OCI-LY1 (cell line): Measurements from ENCODE around the gene POLE3.

Source experiments
- H2AFZ ChIP-seq: fragments of 200-600 bp; sonication (generic), shearing (Covaris generic); 2 replicates; pipeline ENCODE4 v1.6.0; 2014; ENCODE audit warnings: antibody characterized with exemption, mild to moderate bottlenecking, low read length
- H3F3A ChIP-seq: fragments of 200-600 bp; sonication (generic), shearing (Covaris generic); 2 replicates; pipeline ENCODE4 v1.6.0; 2014; ENCODE audit warnings: mild to moderate bottlenecking, antibody characterized with exemption, low read length, moderate library complexity; ENCODE audit not compliant: insufficient read depth
- H3K27ac ChIP-seq: fragments of 200-600 bp; sonication (generic); 2 replicates; pipeline ENCODE4 v1.5.1; 2014; ENCODE audit warnings: low read length, mixed run types, mild to moderate bottlenecking, low read depth; ENCODE audit not compliant: poor library complexity, severe bottlenecking
- H3K27me3 ChIP-seq: fragments of 200-600 bp; sonication (generic); 2 replicates; pipeline ENCODE4 v1.6.0; 2014; ENCODE audit warnings: antibody characterized with exemption, mild to moderate bottlenecking, low read length, moderate library complexity; ENCODE audit not compliant: insufficient read depth
- H3K36me3 ChIP-seq: fragments of 200-600 bp; sonication (generic); 2 replicates; pipeline ENCODE4 v1.6.1; 2014; ENCODE audit warnings: mild to moderate bottlenecking, antibody characterized with exemption, low read length, moderate library complexity, mixed read lengths; ENCODE audit not compliant: insufficient read depth
- H3K4me1 ChIP-seq: fragments of 200-600 bp; sonication (generic); 2 replicates; pipeline ENCODE4 v1.5.1; 2014; ENCODE audit warnings: mild to moderate bottlenecking, low read length, moderate library complexity; ENCODE audit not compliant: insufficient read depth, severe bottlenecking
- H3K4me2 ChIP-seq: fragments of 200-600 bp; sonication (generic), shearing (Covaris generic); 2 replicates; pipeline ENCODE4 v1.6.1; 2014; ENCODE audit warnings: low read length
- H3K4me3 ChIP-seq: fragments of 200-600 bp; sonication (generic); 2 replicates; pipeline ENCODE4 v1.5.1; 2014; ENCODE audit warnings: low read length, low read depth, mild to moderate bottlenecking, mixed read lengths; ENCODE audit not compliant: poor library complexity, severe bottlenecking
- H3K79me2 ChIP-seq: fragments of 200-600 bp; shearing (Covaris generic); 2 replicates; pipeline ENCODE4 v1.6.1; 2016; ENCODE audit warnings: mixed run types, low read length, mixed read lengths; ENCODE audit not compliant: insufficient read depth
- H3K9ac ChIP-seq: fragments of 200-600 bp; sonication (generic), shearing (Covaris generic); 2 replicates; pipeline ENCODE4 v1.6.1; 2014; ENCODE audit warnings: mild to moderate bottlenecking, low read length, mixed read lengths
- H3K9me2 ChIP-seq: fragments of 200-600 bp; sonication (generic), shearing (Covaris generic); 2 replicates; pipeline ENCODE4 v1.6.1; 2014; ENCODE audit warnings: low read depth, mild to moderate bottlenecking, low read length, mixed read lengths
- H3K9me3 ChIP-seq: fragments of 200-600 bp; shearing (Covaris generic); 2 replicates; pipeline ENCODE4 v1.6.1; 2014; ENCODE audit warnings: low read length, mixed read lengths
- H4K20me1 ChIP-seq: fragments of 200-600 bp; sonication (generic), shearing (Covaris generic); 2 replicates; pipeline ENCODE4 v1.6.0; 2016; ENCODE audit warnings: mild to moderate bottlenecking, low read length; ENCODE audit not compliant: insufficient read depth
- EZH2 ChIP-seq: fragments of 200-600 bp; sonication (generic), shearing (Covaris generic); IDR thresholded peaks from 2 replicates; pipeline ENCODE4 v1.8.0; 2017; ENCODE audit warnings: borderline replicate concordance, mixed run types, mild to moderate bottlenecking, antibody characterized with exemption, low read length, moderate library complexity, mixed read lengths
- TF ChIP-seq, protein P1 (sequence below): fragments of 200-600 bp; sonication (generic), shearing (Covaris generic); IDR thresholded peaks from 2 replicates; pipeline ENCODE4 v1.5.1; 2017; ENCODE audit warnings: mild to moderate bottlenecking, antibody characterized with exemption, low read length, moderate library complexity, mixed read lengths

The POLE3 gene

DNA sequence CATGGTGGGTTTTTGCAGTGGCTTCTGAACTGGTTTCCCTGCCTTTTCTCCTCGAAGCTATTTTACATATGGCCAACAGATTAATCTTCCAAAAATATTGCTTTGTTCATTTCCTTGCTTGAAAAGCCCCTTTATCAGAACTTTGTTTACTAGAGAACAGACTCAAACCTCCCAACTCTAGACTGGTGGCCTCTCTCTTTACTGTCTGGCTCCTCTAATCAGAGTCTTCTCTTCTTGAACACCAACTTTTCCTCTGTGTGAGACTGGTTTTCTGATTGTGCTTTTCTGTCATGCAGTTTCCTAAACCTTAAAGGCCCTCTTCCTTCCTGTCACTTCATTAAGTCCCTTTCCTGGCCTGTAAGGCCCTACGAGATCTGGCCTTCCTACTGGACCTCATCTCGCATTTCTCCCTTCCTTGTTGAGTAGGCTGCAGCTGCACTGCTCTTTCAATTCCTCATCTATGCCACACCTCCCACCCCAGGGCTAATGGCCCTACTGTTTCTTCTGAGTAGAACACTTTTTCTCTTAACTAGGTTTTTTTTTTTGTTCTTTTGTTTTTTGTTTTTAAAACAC, 5.8 kb upstream of the POLE3 start:
- no peak for TF ChIP-seq EZH2
- Histone ChIP-seq H3K27me3 (no peaks in the 10 kb centered on the region), H3K27ac (peak overlapping the region; percentile 32), H4K20me1 (no peaks in the 10 kb centered on the region), H3K4me1 (peaks cover 23% of the 10 kb centered on the region), H3F3A (no peaks in the 10 kb centered on the region), H3K9ac (no peak overlapping the region), H3K9me2 (no peaks in the 10 kb centered on the region), H3K79me2 (no peaks in the 10 kb centered on the region), H3K4me2 (no peak overlapping the region; the same call in 1 of the 2 replicates), H3K9me3 (no peaks in the 10 kb centered on the region), H2AFZ (peak overlapping the region; percentile 37; the same call in 1 of the 2 replicates), H3K4me3 (no peak overlapping the region), H3K36me3 (no peaks in the 10 kb centered on the region)

DNA sequence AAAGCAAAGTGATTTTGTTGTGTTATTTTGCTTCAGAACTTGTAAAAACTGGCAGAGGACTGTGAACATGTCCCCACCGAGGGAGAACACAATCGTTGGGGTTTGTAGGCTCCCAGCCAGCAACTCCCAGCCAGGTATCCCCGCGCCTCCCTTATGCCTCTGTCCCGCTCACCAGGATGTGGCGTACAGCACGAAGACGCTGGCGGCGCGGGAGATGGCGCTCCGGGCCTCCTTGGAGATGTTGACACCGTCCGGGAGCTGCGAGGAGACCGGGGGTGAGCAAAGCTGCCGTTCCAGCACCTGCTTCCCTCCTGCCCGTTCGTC, 630 bp downstream of the POLE3 start:
- Histone ChIP-seq H3K27me3 (no peaks in the 10 kb centered on the region), H4K20me1 (no peaks in the 10 kb centered on the region), H3K9ac (peak overlapping the region; percentile 100), H3K4me3 (peak overlapping the region; percentile 88), H3K4me2 (peak overlapping the region; percentile 78), H3K79me2 (peaks cover 8% of the 10 kb centered on the region), H3K36me3 (peaks cover 30% of the 10 kb centered on the region), H3K9me3 (no peaks in the 10 kb centered on the region), H3F3A (peaks cover 3% of the 10 kb centered on the region; the same call in 1 of the 2 replicates), H3K4me1 (peaks cover 36% of the 10 kb centered on the region), H3K27ac (peak overlapping the region; percentile 89), H2AFZ (no peak overlapping the region), H3K9me2 (no peaks in the 10 kb centered on the region)
- TF ChIP-seq EZH2, result no peak
- TF ChIP-seq, protein P1, sequence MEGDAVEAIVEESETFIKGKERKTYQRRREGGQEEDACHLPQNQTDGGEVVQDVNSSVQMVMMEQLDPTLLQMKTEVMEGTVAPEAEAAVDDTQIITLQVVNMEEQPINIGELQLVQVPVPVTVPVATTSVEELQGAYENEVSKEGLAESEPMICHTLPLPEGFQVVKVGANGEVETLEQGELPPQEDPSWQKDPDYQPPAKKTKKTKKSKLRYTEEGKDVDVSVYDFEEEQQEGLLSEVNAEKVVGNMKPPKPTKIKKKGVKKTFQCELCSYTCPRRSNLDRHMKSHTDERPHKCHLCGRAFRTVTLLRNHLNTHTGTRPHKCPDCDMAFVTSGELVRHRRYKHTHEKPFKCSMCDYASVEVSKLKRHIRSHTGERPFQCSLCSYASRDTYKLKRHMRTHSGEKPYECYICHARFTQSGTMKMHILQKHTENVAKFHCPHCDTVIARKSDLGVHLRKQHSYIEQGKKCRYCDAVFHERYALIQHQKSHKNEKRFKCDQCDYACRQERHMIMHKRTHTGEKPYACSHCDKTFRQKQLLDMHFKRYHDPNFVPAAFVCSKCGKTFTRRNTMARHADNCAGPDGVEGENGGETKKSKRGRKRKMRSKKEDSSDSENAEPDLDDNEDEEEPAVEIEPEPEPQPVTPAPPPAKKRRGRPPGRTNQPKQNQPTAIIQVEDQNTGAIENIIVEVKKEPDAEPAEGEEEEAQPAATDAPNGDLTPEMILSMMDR, result no peak

DNA sequence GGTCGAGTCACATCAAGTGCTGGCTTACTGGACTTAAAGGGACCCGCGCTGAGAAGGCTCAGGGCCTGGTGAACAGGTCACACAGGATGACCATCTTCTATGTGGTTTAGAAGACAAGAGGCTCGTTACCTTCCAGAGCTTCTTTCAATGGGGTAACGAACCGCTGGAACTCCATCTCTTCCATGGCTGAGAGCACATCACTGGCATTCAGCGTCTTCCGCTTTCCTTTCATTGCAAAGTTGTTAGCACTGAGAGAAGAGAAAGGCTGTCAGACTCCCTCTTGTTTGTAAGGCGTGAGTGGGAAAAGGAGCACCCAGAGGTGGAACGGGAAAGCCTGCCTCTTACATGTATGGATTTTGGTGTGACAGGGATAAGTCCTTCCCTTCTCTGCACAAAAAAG, 994 bp downstream of the POLE3 start:
- Histone ChIP-seq H3F3A (peaks cover 3% of the 10 kb centered on the region; the same call in 1 of the 2 replicates), H3K9ac (peak overlapping the region; percentile 100), H4K20me1 (no peaks in the 10 kb centered on the region), H3K79me2 (peaks cover 8% of the 10 kb centered on the region), H3K27me3 (no peaks in the 10 kb centered on the region), H3K4me3 (peak overlapping the region; percentile 88), H3K9me3 (no peaks in the 10 kb centered on the region), H3K4me2 (peak overlapping the region; percentile 78), H3K9me2 (no peaks in the 10 kb centered on the region), H2AFZ (no peak overlapping the region), H3K27ac (peak overlapping the region; percentile 89), H3K4me1 (peaks cover 36% of the 10 kb centered on the region), H3K36me3 (peaks cover 30% of the 10 kb centered on the region)
- no peak for TF ChIP-seq EZH2
- TF ChIP-seq, protein P1, result no peak
